ENCODE results near the gene DFFB.
"Not testable (repeated sequence)": the region's sequence is repeated elsewhere in the genome, so short reads cannot be mapped to it uniquely, and the experiment has no call there.

- not testable (repeated sequence) for TF ChIP-seq CTCF (IDR thresholded peaks at IDR 0.05 in 2 of 3, conservative IDR thresholded peaks at IDR 0.05 in 1 of 3; ENCODE audit: borderline replicate concordance in 1 of 3, insufficient read depth in 1 of 3, low read depth in 2 of 3, low read length in 2 of 3); EZH2 (IDR thresholded peaks at IDR 0.05); POLR2A (IDR thresholded peaks at IDR 0.05; ENCODE audit: borderline replicate concordance, extremely low read depth, insufficient read depth, insufficient read length); CEBPB (IDR thresholded peaks at IDR 0.05; ENCODE audit: low read depth); YY1 (IDR thresholded peaks at IDR 0.05; ENCODE audit: extremely low read depth, insufficient replicate concordance, low read depth, low read length); JUND (IDR thresholded peaks at IDR 0.05); EZH2phosphoT487 (IDR thresholded peaks at IDR 0.05; ENCODE audit: borderline replicate concordance); TCF7L2 (IDR thresholded peaks at IDR 0.05; ENCODE audit: borderline replicate concordance, extremely low read depth, insufficient read depth, insufficient read length); SIN3A (IDR thresholded peaks at IDR 0.05; ENCODE audit: low read depth); ZBTB33 (IDR thresholded peaks at IDR 0.05; ENCODE audit: extremely low read depth, insufficient replicate concordance, low read length)
Measured at GRCh38 chr1:3918359-3918758, 61.1 kb downstream of the DFFB start.
